ENCODE data around the gene PTPRJ. TPM values are rescaled to one million over a fixed set of nuclear protein-coding genes. Genes with fewer than 3 reads are reported as not detected.
A peak's percentile ranks its signal among the peaks of the same experiment; 100 is the strongest.
"Not testable (repeated sequence)": the region's sequence is repeated elsewhere in the genome, so short reads cannot be mapped to it uniquely, and the experiment has no call there.

PTPRJ gene
- total RNA-seq: 0.60 and 1.4 TPM in 2 replicates

DNA sequence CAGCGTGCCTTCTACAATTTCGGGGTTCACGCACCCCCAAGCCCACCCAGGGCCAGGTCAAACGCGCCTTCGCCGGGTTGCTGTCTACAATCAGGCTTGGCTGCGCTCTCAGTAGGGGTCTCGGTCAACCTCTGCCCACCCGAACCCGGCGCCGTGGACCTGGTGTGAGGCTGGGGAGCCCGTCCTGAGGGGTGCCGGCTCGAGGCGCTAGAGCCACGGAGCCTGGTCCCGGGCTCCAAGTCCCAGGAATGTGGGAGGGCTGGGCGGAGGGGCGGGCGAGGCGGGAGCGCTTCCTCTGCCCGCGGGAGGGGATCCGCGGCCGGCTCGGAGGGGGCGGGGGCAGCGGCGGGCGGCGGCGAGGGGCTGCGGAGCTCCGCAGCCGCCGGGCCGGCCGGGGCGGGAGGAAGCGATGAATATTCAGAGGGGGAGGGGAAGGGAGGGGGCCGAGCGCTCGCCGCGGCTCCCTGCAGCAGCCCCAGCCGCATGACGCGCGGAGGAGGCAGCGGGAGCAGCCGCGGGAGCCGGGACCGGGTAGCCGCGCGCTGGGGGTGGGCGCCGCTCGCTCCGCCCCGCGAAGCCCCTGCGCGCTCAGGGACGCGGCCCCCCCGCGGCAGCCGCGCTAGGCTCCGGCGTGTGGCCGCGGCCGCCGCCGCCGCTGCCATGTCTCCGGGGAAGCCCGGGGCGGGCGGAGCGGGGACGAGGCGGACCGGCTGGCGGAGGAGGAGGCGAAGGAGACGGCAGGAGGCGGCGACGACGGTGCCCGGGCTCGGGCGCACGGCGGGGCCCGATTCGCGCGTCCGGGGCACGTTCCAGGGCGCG lies at the start of gene PTPRJ:
Gene PTPRJ, plus strand, starts transcription at position 472 of the 819 bp plus-strand sequence. CDS start 354 bp downstream, outside the sequence.
- peak; percentile 42 for DNase-seq

- DNase-seq: no peak
These were observed 47.8 kb upstream of the PTPRJ start for GRCh38 chr11:47932544-47932943.

GRCh38 chr11:47933797-47934196 lies 46.6 kb upstream of the PTPRJ start:
- not testable (repeated sequence) for DNase-seq

- DNase-seq: no peak
These were observed 41.4 kb upstream of the PTPRJ start for GRCh38 chr11:47938791-47939560.

- DNase-seq: no peak
These were observed 39.3 kb upstream of the PTPRJ start for GRCh38 chr11:47940904-47941649.

DNA sequence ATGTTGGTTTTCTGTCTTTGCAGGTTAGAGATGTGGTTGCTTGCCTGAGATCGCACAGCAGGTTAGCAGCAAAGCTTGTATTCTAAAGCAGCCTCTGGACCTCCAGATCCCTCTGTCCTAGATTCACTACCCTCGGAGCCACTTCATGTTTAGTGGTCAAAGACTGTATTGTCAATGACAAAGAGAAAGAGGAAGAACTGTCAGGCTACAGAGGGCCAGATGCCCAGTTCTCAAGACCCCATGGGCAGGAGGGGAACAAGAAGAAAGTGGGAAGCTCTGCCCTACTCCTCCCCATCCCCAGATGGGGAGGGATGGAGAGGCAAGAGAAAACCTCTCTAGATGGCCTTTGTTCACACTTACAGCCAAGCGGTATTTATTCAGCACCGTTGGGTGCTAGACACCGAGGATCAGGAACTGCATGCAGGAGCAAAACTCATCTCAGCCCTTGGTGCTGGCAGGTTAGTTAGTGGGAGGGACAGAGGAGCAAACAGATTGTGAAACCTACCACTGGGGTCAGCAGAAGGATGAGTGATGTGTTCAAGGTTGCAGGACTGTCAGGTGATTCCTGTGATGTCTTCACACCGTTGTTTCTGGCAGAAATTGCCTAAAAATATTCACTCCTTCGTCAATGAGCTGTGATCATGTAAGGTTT lies 38.3 kb upstream of the PTPRJ start:
- DNase-seq: no peak

DNA sequence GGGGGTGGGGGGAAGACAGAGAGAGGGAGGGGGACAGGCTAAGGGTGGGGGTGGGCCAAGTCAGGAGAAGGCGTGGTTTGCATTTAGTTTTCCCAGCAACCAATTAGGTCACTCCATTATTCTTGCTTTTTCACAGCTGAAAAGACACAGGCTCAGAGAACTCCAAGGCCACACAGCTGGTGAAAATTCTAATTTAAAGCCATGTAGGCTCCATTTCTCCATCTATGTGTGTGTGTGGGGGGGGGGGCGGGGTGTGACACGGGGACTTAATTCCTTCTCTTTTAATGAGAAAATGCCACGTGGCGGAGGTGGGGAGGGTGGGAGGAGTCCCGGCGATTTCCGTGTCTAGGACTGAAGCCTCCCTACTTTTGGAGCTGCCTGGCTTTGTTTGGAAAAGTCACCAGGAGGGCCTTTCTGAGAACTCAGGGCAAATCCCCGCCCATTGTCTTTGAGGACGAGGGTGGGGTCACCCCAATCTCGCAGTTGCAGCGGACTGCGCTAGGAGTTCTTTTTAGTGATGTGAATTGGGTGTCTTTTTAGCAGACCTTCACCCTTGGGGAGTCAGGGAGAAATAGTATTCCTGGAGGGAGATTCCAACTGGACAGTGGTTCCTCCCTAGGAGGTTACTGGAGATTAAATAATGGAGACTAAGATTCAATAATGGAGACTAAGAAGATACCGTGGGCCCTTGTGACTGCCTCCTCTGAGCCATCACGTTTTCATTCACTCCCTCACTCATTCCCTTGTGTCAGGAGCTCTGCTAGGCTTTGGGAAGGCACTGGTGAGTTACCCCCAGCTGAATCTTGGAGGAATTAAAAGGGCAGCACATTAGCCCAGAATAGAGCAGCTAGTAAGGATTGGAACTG lies 36.4 kb upstream of the PTPRJ start:
- no peak for DNase-seq

DNA sequence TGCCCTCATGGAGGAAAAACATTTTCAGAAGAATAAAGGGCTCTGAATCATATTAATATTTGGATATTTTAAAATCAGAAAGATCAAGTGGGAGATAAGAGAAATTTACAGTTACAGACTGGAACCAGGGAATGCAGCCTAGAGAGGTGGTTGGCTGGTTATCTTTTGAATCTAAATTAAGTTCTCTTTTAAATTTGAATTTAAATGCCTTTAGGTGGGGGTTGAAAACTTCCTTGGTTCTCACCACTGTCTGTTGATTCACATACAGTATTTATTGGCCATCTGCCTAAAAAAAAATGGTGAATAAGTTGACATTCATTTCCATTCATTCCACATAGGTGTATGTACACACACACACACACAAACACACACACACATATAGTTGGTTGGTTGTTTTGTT lies 35.7 kb upstream of the PTPRJ start:
- no peak for DNase-seq

GRCh38 chr11:47946682-47947559 lies 33.4 kb upstream of the PTPRJ start:
- peak; percentile 85 for DNase-seq

DNA sequence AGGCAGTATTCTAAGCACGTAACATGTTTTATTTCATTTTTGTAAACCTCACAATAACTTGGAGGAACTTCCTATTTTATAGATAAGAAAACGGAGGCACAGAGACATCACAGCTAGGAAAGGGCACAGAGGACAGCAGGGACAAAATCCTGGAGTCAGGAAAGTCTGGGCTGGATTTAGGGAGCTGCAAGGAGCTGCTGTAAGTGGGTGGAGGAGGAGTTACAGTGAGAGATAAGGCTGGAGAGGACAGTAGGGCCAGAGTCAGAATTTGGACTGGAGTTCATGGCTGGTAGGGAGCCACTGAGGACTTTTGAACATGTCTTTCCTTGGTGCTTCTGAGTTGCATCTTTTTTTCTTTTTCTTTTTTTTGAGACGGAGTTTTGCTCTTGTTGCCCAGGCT lies 32.2 kb upstream of the PTPRJ start:
- no peak for DNase-seq

DNA sequence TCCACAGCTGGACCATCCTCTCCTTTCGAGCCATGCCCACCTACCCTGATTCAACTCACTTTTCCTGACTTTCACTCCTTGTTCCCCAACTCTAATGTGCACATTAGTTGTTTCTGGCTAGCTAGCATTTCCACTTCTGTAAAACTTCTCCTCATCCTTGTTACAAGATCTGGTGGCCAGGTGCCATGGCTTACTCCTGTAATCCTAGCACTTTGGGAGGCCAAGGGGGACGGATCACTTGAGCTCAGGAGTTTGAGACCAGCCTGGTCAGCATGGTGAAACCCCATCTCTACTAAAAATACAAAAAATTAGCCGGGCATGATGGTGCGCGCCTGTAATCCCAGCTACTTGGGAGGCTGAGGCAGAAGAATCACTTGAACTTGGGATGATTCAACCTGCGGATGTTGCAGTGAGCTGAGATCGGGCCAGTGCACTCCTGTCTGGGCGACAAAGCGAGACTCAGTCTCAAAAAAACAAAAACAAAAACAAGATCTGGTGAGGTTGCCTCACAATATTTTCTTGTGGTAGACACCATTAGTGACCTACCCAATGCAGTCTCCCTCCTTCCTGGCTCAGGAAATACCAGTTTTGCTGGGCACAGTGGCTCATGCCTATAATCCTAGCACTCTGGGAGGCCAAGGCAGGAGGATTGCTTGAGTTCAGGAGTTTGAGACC lies 31.2 kb upstream of the PTPRJ start:
- not testable (repeated sequence) for DNase-seq

DNA sequence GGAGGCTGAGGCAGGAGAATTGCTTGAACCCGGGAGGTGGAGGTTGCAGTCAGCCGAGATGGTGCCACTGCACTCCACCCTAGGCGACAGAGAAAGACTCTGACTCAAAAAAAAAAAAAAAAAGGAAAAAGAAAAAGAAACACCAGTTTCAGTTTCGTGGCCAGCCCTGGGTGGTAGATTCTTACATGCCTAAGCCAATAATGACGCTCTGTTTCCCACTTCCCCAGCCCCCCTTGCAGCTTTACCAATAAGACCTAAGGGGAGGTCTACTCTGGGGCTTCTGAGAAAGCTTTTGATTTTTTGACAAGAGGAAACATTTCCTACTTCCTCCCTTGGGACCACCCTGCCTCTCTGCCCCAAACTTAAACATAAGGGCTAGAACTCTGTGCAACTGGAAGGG lies 30.0 kb upstream of the PTPRJ start:
- no peak for DNase-seq

DNA sequence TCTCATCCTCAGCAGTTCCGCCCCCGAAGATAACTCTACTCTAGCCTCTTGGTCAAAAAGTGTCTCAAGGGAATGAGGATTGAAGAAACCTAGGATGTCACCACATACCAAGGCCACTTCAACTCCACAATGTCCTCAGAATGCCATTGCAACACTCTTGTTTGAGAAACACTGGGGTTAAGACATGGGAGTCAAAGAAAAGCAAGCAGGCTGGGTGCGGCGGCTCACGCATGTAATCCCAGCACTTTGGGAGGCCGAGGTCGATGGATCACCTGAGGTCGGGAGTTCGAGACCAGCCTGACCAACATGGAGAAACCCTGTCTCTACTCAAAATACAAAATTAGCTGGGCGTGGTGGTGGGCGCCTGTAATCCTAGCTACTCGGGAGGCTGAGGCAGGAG lies 28.9 kb upstream of the PTPRJ start:
- DNase-seq: not testable (repeated sequence)

DNA sequence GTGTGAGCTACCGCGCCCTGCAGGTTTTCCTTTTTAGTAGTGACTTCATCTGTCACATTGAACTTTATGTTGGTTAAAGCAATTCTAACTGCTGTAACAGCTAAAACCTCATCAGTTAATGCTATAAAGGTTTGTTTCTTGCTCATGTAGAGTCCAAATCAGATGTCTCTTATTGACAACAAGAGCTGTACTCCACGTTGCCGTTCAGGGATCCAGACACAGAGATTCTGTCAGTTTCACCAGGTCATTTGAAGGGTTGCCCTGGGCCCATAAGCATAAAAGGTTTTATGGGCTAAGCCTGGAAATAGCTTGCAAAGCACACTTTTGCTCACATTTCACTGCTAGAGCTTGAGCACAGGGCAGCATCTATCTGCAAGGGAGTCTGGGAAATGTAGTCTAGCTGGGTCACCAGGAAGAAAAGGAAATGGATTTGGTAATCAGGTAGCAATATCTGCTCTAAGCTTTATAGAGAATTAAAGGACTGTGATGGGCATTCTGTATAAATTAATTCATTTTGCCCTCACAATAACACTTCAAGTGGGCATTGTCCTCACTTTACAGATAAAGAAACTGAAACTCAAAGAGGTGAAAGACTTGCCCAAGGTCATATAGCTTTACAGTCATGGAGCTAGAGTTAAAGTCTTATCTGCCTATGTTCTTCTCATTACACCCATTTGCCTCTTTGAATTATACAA lies 25.2 kb upstream of the PTPRJ start:
- no peak for DNase-seq

DNA sequence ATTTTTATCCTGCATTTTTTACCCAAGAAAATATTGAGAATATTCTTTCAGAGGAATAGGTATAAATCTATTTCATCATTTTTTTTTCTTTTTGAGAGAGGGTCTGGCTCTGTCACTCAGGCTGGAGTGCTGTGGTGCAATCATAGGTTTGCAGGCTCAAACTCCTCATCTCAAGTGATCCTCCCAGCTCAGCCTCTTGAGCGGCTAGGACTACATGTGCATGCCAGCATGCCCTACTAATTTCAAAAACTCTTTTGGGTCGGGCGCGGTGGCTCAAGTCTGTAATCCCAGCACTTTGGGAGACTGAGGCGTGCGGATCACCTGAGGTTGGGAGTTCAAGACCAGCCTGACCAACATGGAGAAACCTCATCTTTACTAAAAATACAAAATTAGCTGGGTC lies 20.3 kb upstream of the PTPRJ start:
- DNase-seq: no peak

DNA sequence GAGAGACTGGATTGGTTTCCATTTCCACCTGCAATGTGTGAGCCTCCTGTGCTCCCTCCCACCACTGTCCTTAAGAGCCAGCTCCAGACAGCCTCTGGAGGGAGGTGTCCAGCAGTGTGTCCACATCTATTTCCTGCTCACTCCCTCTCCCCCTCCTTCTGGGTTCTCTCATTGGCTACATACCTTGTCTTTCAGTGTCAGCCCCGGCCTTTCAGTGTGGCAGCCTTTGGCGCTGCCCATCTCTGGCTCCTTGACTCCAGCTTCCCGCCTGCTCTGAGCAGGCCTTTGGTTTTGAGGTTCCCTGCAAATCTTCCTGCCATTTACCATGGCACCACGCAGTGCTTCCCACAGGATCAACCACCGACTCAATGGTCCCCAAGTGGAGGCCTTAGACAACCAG lies 19.0 kb upstream of the PTPRJ start:
- no peak for DNase-seq

GRCh38 chr11:47964546-47964945 lies 15.8 kb upstream of the PTPRJ start:
- DNase-seq: no peak

GRCh38 chr11:47967577-47968525 lies 12.5 kb upstream of the PTPRJ start:
- no peak for DNase-seq

Measured in dermis blood vessel endothelial cell (primary cell).